SK-N-SH treated with all-trans-retinoic acid at 6 μM for 48 hours (cell line): ENCODE results near the gene UROS.

Experiments used
- CREB5 ChIP-seq: fragments of 250-450 bp; sonication (Bioruptor Pico); IDR thresholded peaks from 2 replicates; pipeline ENCODE4 v1.5.1; 2020; ENCODE audit warnings: low read depth, mild to moderate bottlenecking, moderate library complexity
- GLIS3 ChIP-seq: fragments of 250-450 bp; sonication (Bioruptor Pico); IDR thresholded peaks from 2 replicates; pipeline ENCODE4 v1.5.0; 2020; ENCODE audit warnings: mild to moderate bottlenecking, moderate library complexity
- SNAI2 ChIP-seq: fragments of 250-450 bp; sonication (Bioruptor Pico); IDR thresholded peaks from 2 replicates; pipeline ENCODE4 v1.5.0; 2020; ENCODE audit warnings: mild to moderate bottlenecking, moderate library complexity
- ZFP3 ChIP-seq: fragments of 250-450 bp; sonication (Bioruptor Pico); IDR thresholded peaks from 2 replicates; pipeline ENCODE4 v1.5.0; 2020; ENCODE audit warnings: mild to moderate bottlenecking, moderate library complexity
- ZNF565 ChIP-seq: fragments of 450-650 bp; formaldehyde crosslinking; conservative IDR thresholded peaks from 2 replicates; pipeline ENCODE4 v1.5.0; 2020; ENCODE audit warnings: low read depth, mild to moderate bottlenecking, moderate library complexity
- ZNF8 ChIP-seq: fragments of 450-650 bp; formaldehyde crosslinking; IDR thresholded peaks from 2 replicates; pipeline ENCODE4 v1.5.0; 2020; ENCODE audit warnings: mild to moderate bottlenecking, moderate library complexity

GRCh38 chr10:125768219-125768855 lies 54.7 kb downstream of the UROS start:
- no peak for TF ChIP-seq SNAI2 (CRISPR knock-in tag)
- TF ChIP-seq ZFP3, result no peak
- TF ChIP-seq CREB5, result no peak
- TF ChIP-seq ZNF8, result no peak
- no peak for TF ChIP-seq ZNF565 (CRISPR knock-in tag)
- TF ChIP-seq GLIS3 (CRISPR knock-in tag), result no peak
